Spleen (tissue), 7 donors: Measurements from ENCODE around the gene CYP2B6.

ENCODE experiments used
- POLR2A ChIP-seq, 3 donors: fragments of 450-650 bp; IDR thresholded peaks; one replicate each; pipeline ENCODE4 v1.5.1; 2017; ENCODE audit warnings: antibody characterized with exemption in 3 of 3, mild to moderate bottlenecking in 1 of 3
- POLR2AphosphoS5 ChIP-seq, 3 donors: sonication (generic); formaldehyde crosslinking; IDR thresholded peaks; one replicate each; pipeline ENCODE4 v1.5.1; 2017; ENCODE audit warnings: antibody characterized with exemption in 3 of 3
- TF ChIP-seq, protein P1 (sequence below), 11 experiments: fragments of 200-600 bp in 7 of 11; fragments of 450-650 bp in 4 of 11; sonication (generic) in 4 of 11; IDR thresholded peaks in 8 of 11; conservative IDR thresholded peaks in 3 of 11; 1 replicate in 7 of 11; 2 replicates in 4 of 11; pipeline versions ENCODE4 v1.4.0 to v1.8.0; 2016 to 2021; ENCODE audit warnings: antibody characterized with exemption in 11 of 11, inconsistent platforms in 4 of 11, mild to moderate bottlenecking in 1 of 11
- donor health status: DM: no; HTN: no; CAD: no; lungs with moderate emphysema.
- donor health status: DM: no; HTN: no; CAD: no.
- donor health status: DM: no; HTN: no; CAD: no.

DNA sequence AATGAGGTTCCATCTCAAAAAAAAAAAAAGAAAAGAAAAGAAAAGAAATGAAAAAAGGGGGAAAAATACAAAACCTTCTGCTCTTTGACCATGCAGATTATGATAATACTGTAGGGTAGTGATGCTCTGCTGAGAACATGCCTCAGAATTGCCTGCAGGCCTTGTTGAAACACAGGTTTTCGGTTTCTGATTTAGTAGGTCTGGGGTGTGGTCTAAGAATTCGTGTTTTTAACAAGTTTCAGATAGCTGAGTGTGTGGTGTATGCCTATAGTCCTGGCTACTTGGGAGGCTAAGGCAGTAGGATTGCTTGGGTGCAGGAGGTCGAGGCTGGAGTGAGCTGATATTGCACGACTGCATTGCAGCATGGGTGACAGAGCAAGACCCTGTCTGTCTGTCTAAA is 14.9 kb upstream of the CYP2B6 start:
- TF ChIP-seq, protein P1, sequence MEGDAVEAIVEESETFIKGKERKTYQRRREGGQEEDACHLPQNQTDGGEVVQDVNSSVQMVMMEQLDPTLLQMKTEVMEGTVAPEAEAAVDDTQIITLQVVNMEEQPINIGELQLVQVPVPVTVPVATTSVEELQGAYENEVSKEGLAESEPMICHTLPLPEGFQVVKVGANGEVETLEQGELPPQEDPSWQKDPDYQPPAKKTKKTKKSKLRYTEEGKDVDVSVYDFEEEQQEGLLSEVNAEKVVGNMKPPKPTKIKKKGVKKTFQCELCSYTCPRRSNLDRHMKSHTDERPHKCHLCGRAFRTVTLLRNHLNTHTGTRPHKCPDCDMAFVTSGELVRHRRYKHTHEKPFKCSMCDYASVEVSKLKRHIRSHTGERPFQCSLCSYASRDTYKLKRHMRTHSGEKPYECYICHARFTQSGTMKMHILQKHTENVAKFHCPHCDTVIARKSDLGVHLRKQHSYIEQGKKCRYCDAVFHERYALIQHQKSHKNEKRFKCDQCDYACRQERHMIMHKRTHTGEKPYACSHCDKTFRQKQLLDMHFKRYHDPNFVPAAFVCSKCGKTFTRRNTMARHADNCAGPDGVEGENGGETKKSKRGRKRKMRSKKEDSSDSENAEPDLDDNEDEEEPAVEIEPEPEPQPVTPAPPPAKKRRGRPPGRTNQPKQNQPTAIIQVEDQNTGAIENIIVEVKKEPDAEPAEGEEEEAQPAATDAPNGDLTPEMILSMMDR (IDR thresholded peaks at IDR 0.05 in 8 of 11, conservative IDR thresholded peaks at IDR 0.05 in 3 of 11) = no peak
- TF ChIP-seq POLR2AphosphoS5 (IDR thresholded peaks at IDR 0.05) (no peak), POLR2A (IDR thresholded peaks at IDR 0.05) (no peak)
